ENCODE measurements around the gene BANP.

Gene BANP

DNA sequence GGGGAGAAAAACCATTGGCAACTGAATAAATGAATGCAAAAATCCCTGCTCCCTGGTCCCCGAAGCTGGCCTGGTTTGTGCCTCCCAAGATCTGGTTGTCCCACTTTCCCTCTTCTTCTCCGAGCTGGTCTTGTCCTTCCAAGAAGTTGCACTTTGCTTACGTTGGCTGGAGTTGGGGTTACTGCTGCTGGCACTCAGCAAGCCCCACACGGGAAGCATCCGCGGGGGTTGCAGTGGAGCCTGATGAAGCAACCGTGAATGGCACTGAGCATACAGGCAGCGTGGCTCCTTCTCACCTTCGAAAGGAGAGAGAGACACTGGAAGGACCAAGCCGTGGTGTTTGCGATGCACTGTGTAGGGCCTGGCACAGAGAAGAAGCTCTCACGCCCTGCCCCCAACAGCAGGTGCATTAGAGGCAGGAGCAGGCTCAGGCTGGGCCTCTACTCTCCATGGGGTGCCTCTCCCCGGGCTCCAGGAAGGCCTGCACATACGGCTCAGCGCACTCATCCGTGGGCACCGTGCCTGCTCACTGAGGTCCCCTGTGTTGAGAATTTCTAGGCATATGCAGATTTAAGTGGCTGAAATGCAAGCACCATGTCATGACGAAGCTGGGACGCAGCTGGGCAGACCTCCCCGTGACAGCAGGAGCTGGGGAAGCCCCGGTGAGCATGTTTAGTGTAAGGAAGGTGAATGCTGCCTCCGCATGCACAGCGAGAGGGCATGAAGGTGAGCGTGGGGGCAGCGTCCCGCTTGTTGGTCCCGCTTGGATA lies 27.0 kb upstream of the BANP start:
- Histone ChIP-seq H3K4me2 (ENCODE audit: insufficient read depth, low read length) (no peak overlapping the region), H3K4me1 (ENCODE audit: insufficient read depth, low read length) (no peaks in the 10 kb centered on the region), H3K79me2 (ENCODE audit: insufficient read depth, low read length) (no peaks in the 10 kb centered on the region), H3K9ac (ENCODE audit: low read depth, low read length) (no peak overlapping the region), H3K27ac (ENCODE audit: low read length) (no peak overlapping the region), H3K9me3 (ENCODE audit: insufficient read depth, low read length, severe bottlenecking) (no peaks in the 10 kb centered on the region), H3K4me3 (ENCODE audit: low read depth in 1 of 2, low read length in 2 of 2) (no peak overlapping the region), H3K36me3 (ENCODE audit: insufficient read depth, low read length) (no peaks in the 10 kb centered on the region), H4K20me1 (ENCODE audit: insufficient read depth, low read length) (no peaks in the 10 kb centered on the region), H3K27me3 (ENCODE audit: insufficient read depth, low read length, poor library complexity) (no peaks in the 10 kb centered on the region), H2AFZ (ENCODE audit: low read depth, low read length) (no peak overlapping the region)
- DNase-seq (no peak), ATAC-seq (ENCODE audit: insufficient read depth, low read depth) (peak; percentile 64; the same call in 2 of the 3 replicates)
- no peak for TF ChIP-seq EZH2 (IDR thresholded peaks at IDR 0.05; ENCODE audit: borderline replicate concordance, low read depth, low read length, severe bottlenecking)
- TF ChIP-seq, protein P1, sequence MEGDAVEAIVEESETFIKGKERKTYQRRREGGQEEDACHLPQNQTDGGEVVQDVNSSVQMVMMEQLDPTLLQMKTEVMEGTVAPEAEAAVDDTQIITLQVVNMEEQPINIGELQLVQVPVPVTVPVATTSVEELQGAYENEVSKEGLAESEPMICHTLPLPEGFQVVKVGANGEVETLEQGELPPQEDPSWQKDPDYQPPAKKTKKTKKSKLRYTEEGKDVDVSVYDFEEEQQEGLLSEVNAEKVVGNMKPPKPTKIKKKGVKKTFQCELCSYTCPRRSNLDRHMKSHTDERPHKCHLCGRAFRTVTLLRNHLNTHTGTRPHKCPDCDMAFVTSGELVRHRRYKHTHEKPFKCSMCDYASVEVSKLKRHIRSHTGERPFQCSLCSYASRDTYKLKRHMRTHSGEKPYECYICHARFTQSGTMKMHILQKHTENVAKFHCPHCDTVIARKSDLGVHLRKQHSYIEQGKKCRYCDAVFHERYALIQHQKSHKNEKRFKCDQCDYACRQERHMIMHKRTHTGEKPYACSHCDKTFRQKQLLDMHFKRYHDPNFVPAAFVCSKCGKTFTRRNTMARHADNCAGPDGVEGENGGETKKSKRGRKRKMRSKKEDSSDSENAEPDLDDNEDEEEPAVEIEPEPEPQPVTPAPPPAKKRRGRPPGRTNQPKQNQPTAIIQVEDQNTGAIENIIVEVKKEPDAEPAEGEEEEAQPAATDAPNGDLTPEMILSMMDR (IDR thresholded peaks at IDR 0.05; ENCODE audit: borderline replicate concordance, extremely low read depth, low read length, poor library complexity, severe bottlenecking) = no peak

DNA sequence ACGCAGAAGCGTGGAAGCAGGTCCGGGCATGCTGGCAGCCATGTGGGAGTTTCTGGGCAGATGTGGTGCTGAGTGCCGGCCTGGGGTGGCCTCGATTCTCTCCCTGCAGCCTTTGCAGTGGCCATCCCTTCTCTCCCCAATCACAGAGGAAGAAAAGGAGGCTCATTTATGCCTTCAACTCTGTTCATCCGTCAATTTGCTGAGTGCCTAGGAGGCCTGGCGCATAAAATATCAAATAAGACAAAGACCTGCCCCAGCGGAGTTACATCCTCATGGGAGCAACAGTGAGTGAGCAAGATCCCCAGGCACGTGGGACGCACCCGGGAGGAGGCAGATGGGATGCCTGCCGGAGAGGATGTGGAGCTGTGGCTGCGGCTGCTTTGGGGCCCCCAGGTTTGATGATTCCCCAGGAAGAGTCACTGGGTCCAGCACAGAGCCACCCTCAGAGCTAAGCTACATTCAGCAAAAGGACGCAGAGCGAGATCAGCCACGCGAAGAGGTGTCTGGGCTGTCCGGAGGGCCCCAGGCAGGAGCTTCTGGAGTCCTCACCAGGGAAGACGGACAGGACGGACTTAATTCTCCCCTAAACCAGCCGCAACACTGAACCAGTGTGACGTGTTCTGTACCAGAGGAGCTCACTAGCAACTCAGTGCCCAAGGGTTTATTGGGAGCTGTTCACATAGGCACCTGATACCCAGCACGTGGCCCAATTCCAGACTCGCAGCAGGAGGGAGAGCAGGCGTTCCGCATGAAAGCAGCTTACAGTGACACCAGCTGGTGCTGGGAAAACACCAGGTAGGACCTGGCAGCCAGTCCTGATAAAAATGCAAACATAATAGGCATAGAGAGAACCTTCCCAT lies 26.2 kb upstream of the BANP start:
- no peak overlapping the region for H3K27ac ChIP-seq (ENCODE audit: low read length)
- no peak overlapping the region for H3K9ac ChIP-seq (ENCODE audit: low read depth, low read length)
- no peaks in the 10 kb centered on the region for H4K20me1 ChIP-seq (ENCODE audit: insufficient read depth, low read length)
- H2AFZ ChIP-seq (ENCODE audit: low read depth, low read length) = no peak overlapping the region
- DNase-seq (no peak), ATAC-seq (ENCODE audit: insufficient read depth, low read depth) (no peak)
- no peaks in the 10 kb centered on the region for H3K36me3 ChIP-seq (ENCODE audit: insufficient read depth, low read length)
- TF ChIP-seq EZH2 (IDR thresholded peaks at IDR 0.05; ENCODE audit: borderline replicate concordance, low read depth, low read length, severe bottlenecking) = no peak
- TF ChIP-seq, protein P1 (IDR thresholded peaks at IDR 0.05; ENCODE audit: borderline replicate concordance, extremely low read depth, low read length, poor library complexity, severe bottlenecking) = no peak
- no peak overlapping the region for H3K4me3 ChIP-seq (ENCODE audit: low read depth in 1 of 2, low read length in 2 of 2)
- no peaks in the 10 kb centered on the region for H3K4me1 ChIP-seq (ENCODE audit: insufficient read depth, low read length)
- no peak overlapping the region for H3K4me2 ChIP-seq (ENCODE audit: insufficient read depth, low read length)
- H3K9me3 ChIP-seq (ENCODE audit: insufficient read depth, low read length, severe bottlenecking) = no peaks in the 10 kb centered on the region
- H3K27me3 ChIP-seq (ENCODE audit: insufficient read depth, low read length, poor library complexity) = no peaks in the 10 kb centered on the region
- H3K79me2 ChIP-seq (ENCODE audit: insufficient read depth, low read length) = no peaks in the 10 kb centered on the region

DNA sequence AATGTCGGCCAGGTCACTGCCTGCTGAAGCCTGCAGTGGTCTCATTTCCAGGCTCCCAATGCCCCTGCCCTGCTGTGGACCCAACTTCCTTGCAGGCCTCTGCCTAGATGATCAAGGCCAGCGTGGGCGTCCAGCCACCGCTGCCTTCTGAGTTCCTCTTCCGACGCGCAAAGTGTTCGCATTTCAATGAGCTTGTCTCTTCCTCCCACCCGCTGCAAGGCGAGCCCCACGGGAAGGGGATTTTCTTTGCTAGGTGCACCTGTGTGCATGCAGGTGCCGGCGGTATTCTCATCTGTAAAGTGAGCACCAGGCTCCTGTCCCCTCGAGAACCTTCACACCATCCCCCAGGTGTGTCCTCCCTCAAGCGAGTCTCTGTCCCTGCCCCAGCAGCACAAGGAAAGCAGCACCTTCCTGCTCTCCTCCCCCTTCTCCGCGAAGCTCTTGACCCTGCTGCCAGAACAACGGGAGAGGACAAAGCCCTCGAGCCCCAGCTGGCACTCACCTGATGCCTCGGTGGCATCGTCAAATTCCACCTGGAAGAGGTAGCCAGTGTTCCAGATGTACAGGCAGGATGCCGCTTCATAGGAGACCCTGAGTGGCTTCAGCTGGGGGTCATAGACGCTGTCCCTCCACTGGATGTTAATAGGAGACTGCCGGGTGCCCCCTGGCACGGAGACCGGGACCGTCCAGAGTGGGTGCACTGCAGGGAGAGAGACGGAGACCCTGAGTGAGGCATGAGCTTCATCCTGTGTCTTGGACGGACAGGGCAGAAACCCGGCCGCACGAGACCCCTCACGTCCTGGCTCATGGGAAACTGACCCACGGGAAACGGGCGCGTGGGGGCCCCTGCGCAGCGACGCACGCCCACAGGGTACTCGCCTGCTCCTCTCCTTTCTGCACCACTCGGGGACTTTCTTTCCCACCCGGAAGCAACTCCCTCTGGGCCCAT lies 24.7 kb upstream of the BANP start:
- Histone ChIP-seq H3K4me1 (ENCODE audit: insufficient read depth, low read length) (no peaks in the 10 kb centered on the region), H3K27ac (ENCODE audit: low read length) (no peak overlapping the region), H3K9ac (ENCODE audit: low read depth, low read length) (no peak overlapping the region), H2AFZ (ENCODE audit: low read depth, low read length) (no peak overlapping the region), H3K4me2 (ENCODE audit: insufficient read depth, low read length) (no peak overlapping the region), H3K36me3 (ENCODE audit: insufficient read depth, low read length) (no peaks in the 10 kb centered on the region), H3K79me2 (ENCODE audit: insufficient read depth, low read length) (no peaks in the 10 kb centered on the region), H3K27me3 (ENCODE audit: insufficient read depth, low read length, poor library complexity) (no peaks in the 10 kb centered on the region), H4K20me1 (ENCODE audit: insufficient read depth, low read length) (no peaks in the 10 kb centered on the region), H3K9me3 (ENCODE audit: insufficient read depth, low read length, severe bottlenecking) (no peaks in the 10 kb centered on the region), H3K4me3 (ENCODE audit: low read depth in 1 of 2, low read length in 2 of 2) (no peak overlapping the region)
- ATAC-seq (ENCODE audit: insufficient read depth, low read depth) (no peak), DNase-seq (no peak)
- TF ChIP-seq, protein P1 (IDR thresholded peaks at IDR 0.05; ENCODE audit: borderline replicate concordance, extremely low read depth, low read length, poor library complexity, severe bottlenecking) = no peak
- TF ChIP-seq EZH2 (IDR thresholded peaks at IDR 0.05; ENCODE audit: borderline replicate concordance, low read depth, low read length, severe bottlenecking) = no peak
